ENCODE measurements around the gene ERC2.
A peak's percentile ranks its signal among the peaks of the same experiment; 100 is the strongest.

ERC2 gene

GRCh38 chr3:55735976-55736375 is 732.3 kb downstream of the ERC2 start:
- H3K4me3 ChIP-seq (ENCODE audit: low read depth, low read length): no peak overlapping the region
- DNase-seq (ENCODE audit: low read depth): peak; percentile 26
- TF ChIP-seq MYC (IDR thresholded peaks at IDR 0.05; ENCODE audit: low read depth, low read length) (no peak), MAX (IDR thresholded peaks at IDR 0.05; ENCODE audit: low read depth, low read length) (no peak)

- DNase-seq (ENCODE audit: low read depth): no peak
- no peak overlapping the region for H3K4me3 ChIP-seq (ENCODE audit: low read depth, low read length)
- no peak for TF ChIP-seq POLR2A (IDR thresholded peaks at IDR 0.05; ENCODE audit: extremely low read depth, insufficient read length)
- TF ChIP-seq MYC (IDR thresholded peaks at IDR 0.05; ENCODE audit: low read depth, low read length): no peak
- TF ChIP-seq CTCF (IDR thresholded peaks at IDR 0.05; ENCODE audit: low read depth, low read length): no peak
- TF ChIP-seq MAX (IDR thresholded peaks at IDR 0.05; ENCODE audit: low read depth, low read length): no peak
These were observed 736.5 kb downstream of the ERC2 start for GRCh38 chr3:55731741-55732140.

GRCh38 chr3:55729546-55729945 is 738.7 kb downstream of the ERC2 start:
- H3K4me3 ChIP-seq (ENCODE audit: low read depth, low read length): no peak overlapping the region

GRCh38 chr3:55728461-55729100 is 739.7 kb downstream of the ERC2 start:
- no peak for TF ChIP-seq MAX (IDR thresholded peaks at IDR 0.05; ENCODE audit: low read depth, low read length)
- TF ChIP-seq POLR2A (IDR thresholded peaks at IDR 0.05; ENCODE audit: extremely low read depth, insufficient read length): no peak
- no peak for TF ChIP-seq CTCF (IDR thresholded peaks at IDR 0.05; ENCODE audit: low read depth, low read length)
- TF ChIP-seq MYC (IDR thresholded peaks at IDR 0.05; ENCODE audit: low read depth, low read length): no peak
- DNase-seq (ENCODE audit: low read depth): no peak
- no peak overlapping the region for H3K4me3 ChIP-seq (ENCODE audit: low read depth, low read length)

More at GRCh38 chr3:55729546-55729945, 738.7 kb downstream of the ERC2 start:
- no peak for DNase-seq (ENCODE audit: low read depth)
- TF ChIP-seq POLR2A (IDR thresholded peaks at IDR 0.05; ENCODE audit: extremely low read depth, insufficient read length): no peak
- TF ChIP-seq MAX (IDR thresholded peaks at IDR 0.05; ENCODE audit: low read depth, low read length): no peak
- no peak for TF ChIP-seq CTCF (IDR thresholded peaks at IDR 0.05; ENCODE audit: low read depth, low read length)
- TF ChIP-seq MYC (IDR thresholded peaks at IDR 0.05; ENCODE audit: low read depth, low read length): no peak

- TF ChIP-seq MAX (IDR thresholded peaks at IDR 0.05; ENCODE audit: low read depth, low read length) (no peak), CTCF (IDR thresholded peaks at IDR 0.05; ENCODE audit: low read depth, low read length) (no peak), POLR2A (IDR thresholded peaks at IDR 0.05; ENCODE audit: extremely low read depth, insufficient read length) (no peak), MYC (IDR thresholded peaks at IDR 0.05; ENCODE audit: low read depth, low read length) (no peak)
- no peak overlapping the region for H3K4me3 ChIP-seq (ENCODE audit: low read depth, low read length)
- no peak for DNase-seq (ENCODE audit: low read depth)
These were observed 741.8 kb downstream of the ERC2 start for GRCh38 chr3:55726501-55726775.

GRCh38 chr3:55725681-55726500 is 742.4 kb downstream of the ERC2 start:
- no peak overlapping the region for H3K4me3 ChIP-seq (ENCODE audit: low read depth, low read length)
- no peak for DNase-seq (ENCODE audit: low read depth)
- no peak for TF ChIP-seq POLR2A (IDR thresholded peaks at IDR 0.05; ENCODE audit: extremely low read depth, insufficient read length)
- TF ChIP-seq MAX (IDR thresholded peaks at IDR 0.05; ENCODE audit: low read depth, low read length): no peak
- no peak for TF ChIP-seq CTCF (IDR thresholded peaks at IDR 0.05; ENCODE audit: low read depth, low read length)
- TF ChIP-seq MYC (IDR thresholded peaks at IDR 0.05; ENCODE audit: low read depth, low read length): no peak

All from NB4 (cell line).